Sciatic nerve (tissue), 2 donors: Measurements from ENCODE around the gene CDX1. TPM values are rescaled to one million over a fixed set of nuclear protein-coding genes. Genes with fewer than 3 reads are reported as not detected.

Source experiments
- ATAC-seq: fragments of 200-7000 bp; cut with Tn5 transposase; one replicate; pipeline ENCODE4 v1.9.1; 2020; ENCODE audit warnings: mild to moderate bottlenecking, moderate library complexity
- DNase-seq: peaks from one replicate; pipeline ENCODE4 v3.0.0-alpha.2; 2020; ENCODE audit warnings: low spot score
- intact Hi-C: fragments of 100-400 bp; cut with DNase I; formaldehyde crosslinking; loops from one replicate; pipeline ENCODE4 v1.14.2; 2022
- total RNA-seq: library from RNA; stranded (reverse); fragmentation: NEBNext Ultra II Directional; extraction: Animal tissue kit (Norgen Biotek cat#: 25700); gene quantifications from one replicate; pipeline ENCODE4 v1.2.1, GENCODE V29; 2021
- donor health status: DM: no; HTN: no; CAD: no.
- donor health status: DM: no; HTN: no; CAD: no.

CDX1 gene
- total RNA-seq, 1 donor from 2014 or later, result not detected

- peak; percentile 84 for ATAC-seq
- peak; percentile 88 for DNase-seq
- intact Hi-C loops, result loop anchor here (2.0 to 10.0 kb wide), 2 partner anchors 87 to 225 kb away; partner anchors contain the start of gene TCOF1
These were observed 36.6 kb upstream of the CDX1 start for GRCh38 chr5:150129813-150130492.

DNA sequence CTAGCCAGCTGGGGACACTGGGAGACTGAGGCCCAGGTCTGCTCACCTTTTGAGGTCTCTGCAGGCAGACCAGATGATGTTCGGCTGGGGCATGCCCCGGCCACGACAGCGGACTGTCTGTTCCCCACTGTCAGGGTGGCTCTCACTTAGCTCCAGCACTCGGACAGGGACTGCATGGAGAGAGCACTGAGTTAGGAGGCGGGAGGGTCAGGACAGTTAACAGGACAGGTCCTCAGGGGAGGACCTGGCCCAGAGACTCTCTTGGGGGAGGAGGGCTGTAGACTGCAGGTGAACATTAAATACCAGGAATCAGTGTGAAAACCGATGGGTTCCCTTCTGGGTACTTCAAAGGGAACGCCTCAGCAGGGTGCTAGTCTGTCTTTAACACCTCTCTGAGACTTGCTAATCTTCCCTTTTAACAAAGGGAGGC is 36.1 kb upstream of the CDX1 start:
- intact Hi-C loops, result loop anchor here (2.0 to 10.0 kb wide), 2 partner anchors 86 to 224 kb away; partner anchors contain the start of gene TCOF1
- DNase-seq (no peak), ATAC-seq (no peak)

DNA sequence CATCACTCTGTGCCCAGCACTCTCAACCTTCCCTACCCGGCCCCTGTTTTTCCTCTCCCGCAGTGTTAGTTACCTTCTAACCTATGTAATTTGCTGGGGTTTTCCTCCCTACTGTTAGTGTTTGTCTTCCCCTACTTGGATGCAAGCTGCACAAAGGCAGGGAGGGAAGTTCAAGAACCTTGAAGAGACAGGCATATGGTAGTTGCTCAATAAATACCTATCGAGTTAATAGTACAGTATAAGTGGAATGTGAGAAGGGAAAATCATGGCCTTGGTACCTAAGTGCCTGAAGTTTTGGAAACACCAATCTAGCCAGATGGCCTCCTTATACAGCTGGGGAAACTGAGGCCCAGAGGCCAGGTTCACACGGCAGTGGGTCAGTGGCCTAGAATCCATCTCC is 35.1 kb upstream of the CDX1 start:
- intact Hi-C loops, result loop anchor here (2.0 to 10.0 kb wide), 2 partner anchors 85 to 223 kb away; partner anchors contain the start of gene TCOF1
- ATAC-seq (no peak), DNase-seq (no peak)

- ATAC-seq (peak; percentile 47), DNase-seq (no peak)
- intact Hi-C loops, result loop anchor here (2.0 to 10.0 kb wide), 2 partner anchors 85 to 223 kb away; partner anchors contain the start of gene TCOF1
These were observed 34.4 kb upstream of the CDX1 start for GRCh38 chr5:150131978-150132694.

- intact Hi-C loops, result loop anchor here (10.0 kb wide), 1 partner anchor 222 kb away; the partner anchor contains the start of gene TCOF1
- DNase-seq (no peak), ATAC-seq (no peak)
These were observed 33.8 kb upstream of the CDX1 start for GRCh38 chr5:150132740-150133139.

- DNase-seq, result no peak
- ATAC-seq, result no peak
- intact Hi-C loops, result loop anchor here (10.0 kb wide), 1 partner anchor 221 kb away; the partner anchor contains the start of gene TCOF1
These were observed 32.9 kb upstream of the CDX1 start for GRCh38 chr5:150133581-150134197.

- ATAC-seq (no peak), DNase-seq (no peak)
- intact Hi-C loops, result loop anchor here (10.0 kb wide), 1 partner anchor 221 kb away; the partner anchor contains the start of gene TCOF1
These were observed 32.4 kb upstream of the CDX1 start for GRCh38 chr5:150134198-150134588.

GRCh38 chr5:150135557-150136304 is 30.8 kb upstream of the CDX1 start:
- intact Hi-C loops, result loop anchor here (10.0 kb wide), 1 partner anchor 219 kb away; the partner anchor contains the start of gene TCOF1
- no peak for ATAC-seq
- no peak for DNase-seq

DNA sequence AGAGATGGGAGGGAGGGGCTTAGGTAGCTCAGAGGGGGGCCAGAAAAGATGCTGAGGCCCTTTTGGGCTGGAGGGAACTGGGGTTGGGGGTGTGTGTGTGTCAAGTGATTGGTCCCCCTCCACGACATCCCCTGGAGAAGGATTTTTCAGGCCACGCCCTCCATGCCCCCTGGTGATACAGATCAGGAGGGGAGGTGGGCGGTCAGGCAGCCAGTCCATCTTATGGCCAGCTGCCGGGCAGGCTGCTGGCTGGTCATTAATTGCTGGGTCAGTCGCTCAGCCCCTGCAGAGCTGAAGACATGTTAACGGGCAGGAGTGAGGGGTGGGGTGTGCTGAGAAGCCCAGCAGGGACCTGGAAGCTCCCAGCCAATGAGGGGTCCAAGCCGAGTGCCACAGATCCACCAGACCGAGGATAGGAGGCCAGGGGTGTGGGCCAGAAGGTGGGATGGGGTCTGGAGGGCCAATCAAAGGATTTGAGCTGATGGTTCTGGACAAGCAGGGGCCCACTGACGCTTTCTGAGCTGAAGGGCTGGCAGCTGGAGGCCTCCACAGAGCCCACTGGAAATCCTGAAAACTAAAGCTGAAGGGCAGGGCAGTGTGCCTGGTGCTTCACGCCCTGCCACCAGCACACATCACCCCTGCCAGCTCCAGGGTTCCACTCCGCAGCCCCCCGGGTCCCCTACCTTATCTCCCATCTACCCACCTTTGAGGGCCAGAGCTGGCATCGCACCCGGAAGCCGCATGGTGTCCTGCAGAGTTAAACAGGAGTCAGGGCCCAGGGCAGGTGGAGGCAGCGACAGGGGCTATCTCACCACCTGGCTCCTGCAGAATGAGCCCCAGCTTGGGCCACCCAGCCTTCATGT is 30.0 kb upstream of the CDX1 start:
- no peak for ATAC-seq
- DNase-seq, result no peak
- intact Hi-C loops, result loop anchor here (10.0 kb wide), 1 partner anchor 218 kb away; the partner anchor contains the start of gene TCOF1

- DNase-seq (no peak), ATAC-seq (peak; percentile 29)
- intact Hi-C loops, result loop anchor here (10.0 kb wide), 1 partner anchor 217 kb away; the partner anchor contains the start of gene TCOF1
These were observed 29.2 kb upstream of the CDX1 start for GRCh38 chr5:150137168-150137957.

- ATAC-seq, result peak; percentile 58
- intact Hi-C loops, result loop anchor here (10.0 kb wide), 1 partner anchor 217 kb away; the partner anchor contains the start of gene TCOF1
- DNase-seq, result no peak
These were observed 28.6 kb upstream of the CDX1 start for GRCh38 chr5:150137997-150138396.

DNA sequence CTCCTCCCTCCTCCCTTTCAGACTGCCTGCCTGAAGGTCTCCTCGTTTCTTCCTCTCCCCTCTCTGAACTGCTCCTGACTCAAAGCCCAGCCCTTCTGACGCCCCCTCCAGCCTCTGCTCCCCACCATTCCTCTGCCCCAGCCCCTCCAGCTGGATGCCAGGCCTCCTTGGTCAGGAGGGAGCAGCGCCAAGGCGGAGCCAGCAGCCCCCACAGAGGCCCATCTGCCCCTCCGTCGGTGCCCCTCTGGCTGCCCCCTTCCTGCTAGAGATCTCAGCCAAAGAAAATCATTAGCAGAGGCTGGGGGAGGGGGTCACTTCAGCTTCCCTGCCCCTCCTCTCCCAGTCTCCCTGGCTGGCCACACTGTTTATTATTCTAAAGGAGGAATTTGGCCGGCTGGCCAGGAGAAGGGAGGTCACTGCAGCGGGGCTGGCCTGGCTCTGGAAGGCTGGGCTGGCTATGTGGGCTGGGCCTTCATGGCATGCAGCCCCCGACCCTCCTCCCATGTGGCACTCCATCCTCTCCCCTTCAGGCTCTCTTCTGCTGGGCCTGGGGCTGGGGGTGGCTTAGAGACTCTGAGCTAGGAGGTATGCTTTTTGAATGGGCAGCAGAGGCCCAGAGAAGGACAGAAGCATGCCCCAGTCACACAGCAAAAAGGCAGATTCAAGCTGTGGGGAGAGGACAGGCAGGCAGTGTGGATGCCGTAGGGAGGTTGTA is 27.9 kb upstream of the CDX1 start:
- DNase-seq (peak; percentile 77), ATAC-seq (peak; percentile 50)
- intact Hi-C loops, result loop anchor here (10.0 kb wide), 1 partner anchor 216 kb away; the partner anchor contains the start of gene TCOF1

DNA sequence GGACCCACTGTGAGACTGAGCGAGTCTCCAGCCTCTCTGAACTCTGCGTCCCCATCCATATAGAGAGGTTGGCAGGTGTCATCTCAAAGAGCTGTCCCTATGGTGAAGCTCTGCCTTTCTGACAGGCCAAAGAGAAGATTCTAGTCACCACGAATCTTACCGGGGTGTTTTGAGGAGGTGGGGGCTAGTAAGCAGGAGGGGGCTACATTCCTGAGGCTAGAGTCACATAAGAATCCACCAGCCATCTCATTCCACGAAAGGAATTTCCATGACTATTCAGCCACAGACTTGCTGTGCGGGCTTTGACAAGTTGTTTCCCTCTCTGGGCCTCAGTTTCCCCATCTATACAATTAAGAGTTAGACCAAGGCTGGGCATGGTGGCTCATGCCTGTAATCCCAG is 27.2 kb upstream of the CDX1 start:
- intact Hi-C loops, result loop anchor here (10.0 kb wide), 1 partner anchor 215 kb away; the partner anchor contains the start of gene TCOF1
- no peak for DNase-seq

DNA sequence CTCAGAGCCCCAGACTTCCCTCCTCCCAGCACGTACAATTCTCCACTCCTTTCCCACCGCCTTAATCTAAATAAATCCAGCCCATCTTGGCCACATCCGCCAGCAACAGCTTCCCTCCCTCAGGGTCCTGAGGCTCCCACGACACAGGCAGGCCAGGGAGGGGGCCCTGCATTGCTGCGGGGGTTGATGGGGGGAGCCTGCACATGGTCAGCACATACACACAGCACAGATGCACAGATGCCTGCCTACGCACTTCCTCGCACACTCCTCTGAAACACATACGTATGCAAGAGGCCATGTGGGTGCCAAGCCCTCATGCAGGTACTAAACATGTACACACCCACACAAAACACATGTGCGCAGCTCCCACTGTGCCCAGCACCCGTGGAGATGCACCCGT is 25.7 kb upstream of the CDX1 start:
- DNase-seq (no peak), ATAC-seq (no peak)
- intact Hi-C loops, result no loop called here

More for the DNA sequence above, 27.2 kb upstream of the CDX1 start:
- ATAC-seq, result no peak

DNA sequence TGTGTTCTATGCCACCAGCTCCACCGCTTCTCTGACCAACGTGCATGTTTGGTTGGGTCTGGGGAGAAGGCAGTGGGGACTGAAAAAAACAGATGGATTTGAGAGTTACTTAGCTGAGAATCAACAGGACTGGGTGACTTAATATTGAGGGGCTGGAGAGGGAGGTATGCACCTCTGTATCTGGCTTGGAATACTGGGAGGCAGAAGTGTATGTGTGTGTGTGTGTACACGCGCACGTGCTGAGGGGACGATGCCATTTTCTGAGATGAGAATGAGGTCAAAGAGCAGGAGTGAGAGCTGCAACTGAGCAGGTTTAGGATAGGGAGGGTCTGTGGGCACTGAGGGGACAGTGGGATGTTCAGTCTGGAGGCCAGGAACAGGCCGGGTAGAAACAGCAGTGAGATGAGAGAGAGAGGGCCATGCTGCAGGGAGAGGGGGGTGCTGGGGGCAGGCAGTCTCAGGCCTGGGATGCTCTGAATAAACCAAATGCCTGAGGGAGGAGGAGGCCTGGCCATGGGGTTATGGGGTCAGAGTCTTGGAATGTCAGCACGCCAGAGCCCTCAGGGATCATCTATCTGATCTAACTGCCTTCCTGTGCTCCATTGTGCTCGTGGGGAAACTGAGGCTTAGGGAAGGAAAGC is 24.9 kb upstream of the CDX1 start:
- DNase-seq (no peak), ATAC-seq (peak; percentile 9)
- intact Hi-C loops, result no loop called here
